Muscle layer of colon (tissue), 2 donors: Measurements from ENCODE around the gene SLC24A3.

Source experiments
- H3K27ac ChIP-seq: one replicate; pipeline ENCODE4 v1.7.0; 2013; ENCODE audit warnings: low read depth, mild to moderate bottlenecking, low read length, moderate library complexity
- H3K27me3 ChIP-seq, 2 donors: one replicate each; pipeline ENCODE4 v1.7.0; 2013; ENCODE audit warnings: low read length in 2 of 2, mild to moderate bottlenecking in 2 of 2; ENCODE audit not compliant: insufficient read depth in 2 of 2, control insufficient read depth in 1 of 2
- H3K36me3 ChIP-seq: one replicate; pipeline ENCODE4 v1.7.0; 2013; ENCODE audit warnings: mild to moderate bottlenecking, low read length; ENCODE audit not compliant: insufficient read depth
- H3K4me1 ChIP-seq: one replicate; pipeline ENCODE4 v1.7.0; 2013; ENCODE audit warnings: mild to moderate bottlenecking, low read length; ENCODE audit not compliant: insufficient read depth
- H3K4me3 ChIP-seq, 2 donors: one replicate each; pipeline ENCODE4 v1.7.0; 2013; ENCODE audit warnings: low read length in 2 of 2, low read depth in 1 of 2, mild to moderate bottlenecking in 1 of 2, moderate library complexity in 1 of 2
- H3K9ac ChIP-seq: one replicate; pipeline ENCODE4 v1.7.0; 2013; ENCODE audit warnings: low read length
- H3K9me3 ChIP-seq: one replicate; pipeline ENCODE4 v1.7.0; 2013; ENCODE audit warnings: mild to moderate bottlenecking, low read length
- donor health status: abdominal sarcoma.
- donor health status: Adenocarcinoma of cecum.

The SLC24A3 gene

GRCh38 chr20:19594896-19595295 lies 382.5 kb downstream of the SLC24A3 start:
- no peak overlapping the region for H3K27ac ChIP-seq
- H3K9me3 ChIP-seq: no peaks in the 10 kb centered on the region
- H3K27me3 ChIP-seq: no peaks in the 10 kb centered on the region
- no peaks in the 10 kb centered on the region for H3K4me1 ChIP-seq
- H3K36me3 ChIP-seq: no peaks in the 10 kb centered on the region
- H3K4me3 ChIP-seq: no peak overlapping the region
- H3K9ac ChIP-seq: no peak overlapping the region

- H3K27me3 ChIP-seq: no peaks in the 10 kb centered on the region
- no peak overlapping the region for H3K4me3 ChIP-seq
- H3K9ac ChIP-seq: no peak overlapping the region
- no peak overlapping the region for H3K27ac ChIP-seq
- no peaks in the 10 kb centered on the region for H3K9me3 ChIP-seq
- no peaks in the 10 kb centered on the region for H3K36me3 ChIP-seq
- H3K4me1 ChIP-seq: no peaks in the 10 kb centered on the region
Measured at GRCh38 chr20:19598117-19598850, 385.8 kb downstream of the SLC24A3 start.

- H3K4me1 ChIP-seq: no peaks in the 10 kb centered on the region
- no peak overlapping the region for H3K27ac ChIP-seq
- no peaks in the 10 kb centered on the region for H3K9me3 ChIP-seq
- H3K36me3 ChIP-seq: no peaks in the 10 kb centered on the region
- H3K4me3 ChIP-seq: no peak overlapping the region
- no peaks in the 10 kb centered on the region for H3K27me3 ChIP-seq
- H3K9ac ChIP-seq: no peak overlapping the region
Measured at GRCh38 chr20:19599200-19599599, 386.8 kb downstream of the SLC24A3 start.

- H3K36me3 ChIP-seq: no peaks in the 10 kb centered on the region
- no peaks in the 10 kb centered on the region for H3K4me1 ChIP-seq
- no peaks in the 10 kb centered on the region for H3K27me3 ChIP-seq
- no peak overlapping the region for H3K4me3 ChIP-seq
- no peak overlapping the region for H3K9ac ChIP-seq
- H3K9me3 ChIP-seq: no peaks in the 10 kb centered on the region
- H3K27ac ChIP-seq: no peak overlapping the region
Measured at GRCh38 chr20:19600042-19600441, 387.6 kb downstream of the SLC24A3 start.

GRCh38 chr20:19601126-19601810 lies 388.8 kb downstream of the SLC24A3 start:
- no peak overlapping the region for H3K4me3 ChIP-seq
- no peak overlapping the region for H3K9ac ChIP-seq
- no peaks in the 10 kb centered on the region for H3K36me3 ChIP-seq
- peaks cover 6% of the 10 kb centered on the region for H3K4me1 ChIP-seq
- H3K27me3 ChIP-seq: no peaks in the 10 kb centered on the region
- no peaks in the 10 kb centered on the region for H3K9me3 ChIP-seq
- H3K27ac ChIP-seq: no peak overlapping the region

- no peaks in the 10 kb centered on the region for H3K9me3 ChIP-seq
- H3K36me3 ChIP-seq: no peaks in the 10 kb centered on the region
- H3K9ac ChIP-seq: no peak overlapping the region
- H3K4me3 ChIP-seq: no peak overlapping the region
- H3K4me1 ChIP-seq: peaks cover 6% of the 10 kb centered on the region
- no peak overlapping the region for H3K27ac ChIP-seq
- no peaks in the 10 kb centered on the region for H3K27me3 ChIP-seq
Measured at GRCh38 chr20:19602675-19603375, 390.4 kb downstream of the SLC24A3 start.

GRCh38 chr20:19603376-19603750 lies 390.9 kb downstream of the SLC24A3 start:
- Histone ChIP-seq H3K4me1 (peaks cover 6% of the 10 kb centered on the region), H3K27ac (no peak overlapping the region)

GRCh38 chr20:19605786-19606485 lies 393.5 kb downstream of the SLC24A3 start:
- H3K9ac ChIP-seq: no peak overlapping the region
- H3K27me3 ChIP-seq: no peaks in the 10 kb centered on the region
- peaks cover 6% of the 10 kb centered on the region for H3K4me1 ChIP-seq
- H3K36me3 ChIP-seq: no peaks in the 10 kb centered on the region
- no peak overlapping the region for H3K4me3 ChIP-seq
- H3K9me3 ChIP-seq: no peaks in the 10 kb centered on the region
- no peak overlapping the region for H3K27ac ChIP-seq

More at GRCh38 chr20:19603376-19603750, 390.9 kb downstream of the SLC24A3 start:
- no peak overlapping the region for H3K9ac ChIP-seq
- H3K36me3 ChIP-seq: no peaks in the 10 kb centered on the region
- no peak overlapping the region for H3K4me3 ChIP-seq
- H3K9me3 ChIP-seq: no peaks in the 10 kb centered on the region
- H3K27me3 ChIP-seq: no peaks in the 10 kb centered on the region

GRCh38 chr20:19609642-19610223 lies 397.3 kb downstream of the SLC24A3 start:
- no peaks in the 10 kb centered on the region for H3K9me3 ChIP-seq
- H3K9ac ChIP-seq: no peak overlapping the region
- H3K36me3 ChIP-seq: no peaks in the 10 kb centered on the region
- no peaks in the 10 kb centered on the region for H3K27me3 ChIP-seq
- H3K4me3 ChIP-seq: no peak overlapping the region
- no peak overlapping the region for H3K27ac ChIP-seq
- H3K4me1 ChIP-seq: peaks cover 6% of the 10 kb centered on the region

- Histone ChIP-seq H3K27ac (no peak overlapping the region), H3K36me3 (no peaks in the 10 kb centered on the region), H3K9me3 (no peaks in the 10 kb centered on the region), H3K9ac (no peak overlapping the region), H3K27me3 (no peaks in the 10 kb centered on the region), H3K4me3 (no peak overlapping the region), H3K4me1 (no peaks in the 10 kb centered on the region)
Measured at GRCh38 chr20:19615629-19616028, 403.2 kb downstream of the SLC24A3 start.

- Histone ChIP-seq H3K4me3 (no peak overlapping the region), H3K4me1 (no peaks in the 10 kb centered on the region), H3K9ac (no peak overlapping the region), H3K36me3 (no peaks in the 10 kb centered on the region), H3K27ac (no peak overlapping the region), H3K9me3 (no peaks in the 10 kb centered on the region), H3K27me3 (no peaks in the 10 kb centered on the region)
Measured at GRCh38 chr20:19616081-19616480, 403.6 kb downstream of the SLC24A3 start.
